HG03108 (cell line): ENCODE measurements around the gene CAMKMT.

ENCODE experiments used
- ATAC-seq: cut with Tn5 transposase; IDR thresholded peaks from one replicate; pipeline ENCODE4 v1.9.1; 2021; ENCODE audit warnings: moderate library complexity; ENCODE audit not compliant: unreplicated experiment

Gene CAMKMT

DNA sequence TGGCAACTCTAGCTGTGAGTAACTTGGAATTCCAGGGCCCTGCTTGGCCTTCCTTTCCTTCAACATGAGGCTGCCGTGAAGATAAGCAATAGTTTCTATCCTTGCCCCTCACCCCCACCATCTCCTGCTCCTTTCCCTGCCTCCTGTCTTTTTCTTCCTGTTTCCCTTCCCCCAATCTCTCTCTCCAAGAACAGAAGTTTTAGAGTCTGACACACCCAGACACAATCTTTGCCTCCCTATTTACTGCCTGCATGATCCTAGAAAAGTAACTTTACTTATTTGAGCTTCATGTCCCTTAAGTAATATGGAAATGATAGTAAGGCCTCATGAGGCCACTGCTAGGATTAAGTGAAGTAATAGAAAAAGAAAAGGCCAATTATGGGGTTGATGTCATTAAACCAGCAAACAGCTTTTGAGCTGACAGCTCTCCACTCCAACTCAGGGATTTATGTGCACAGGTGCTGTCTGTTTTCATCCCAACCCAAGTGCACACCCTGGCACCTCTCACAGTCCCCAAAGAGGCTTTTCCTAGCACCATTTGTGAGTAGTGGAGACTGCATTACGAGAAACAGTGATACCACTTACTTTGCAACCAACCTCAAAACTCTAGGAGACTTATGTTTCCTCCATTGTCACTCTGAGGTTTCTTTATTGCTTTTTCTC lies 456.1 kb downstream of the CAMKMT start:
- no peak for ATAC-seq

DNA sequence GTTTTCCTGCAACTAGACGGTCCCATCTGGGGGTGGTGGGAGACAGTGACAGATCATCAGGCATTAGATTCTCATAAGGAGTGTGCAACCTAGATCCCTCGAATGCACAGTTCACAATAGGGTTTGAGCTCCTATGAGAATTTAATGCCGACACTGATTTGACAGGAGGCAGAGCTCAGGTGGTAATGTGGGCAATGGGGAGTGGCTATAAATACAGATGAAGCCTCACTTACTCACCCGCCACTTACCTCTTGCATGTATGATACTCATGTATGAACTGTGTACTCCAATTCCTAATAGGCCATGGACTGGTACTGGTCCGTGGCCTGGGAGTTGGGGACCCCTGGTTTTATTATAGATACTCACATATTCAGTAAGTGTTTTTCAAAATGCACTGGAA lies 457.3 kb downstream of the CAMKMT start:
- ATAC-seq, result no peak

DNA sequence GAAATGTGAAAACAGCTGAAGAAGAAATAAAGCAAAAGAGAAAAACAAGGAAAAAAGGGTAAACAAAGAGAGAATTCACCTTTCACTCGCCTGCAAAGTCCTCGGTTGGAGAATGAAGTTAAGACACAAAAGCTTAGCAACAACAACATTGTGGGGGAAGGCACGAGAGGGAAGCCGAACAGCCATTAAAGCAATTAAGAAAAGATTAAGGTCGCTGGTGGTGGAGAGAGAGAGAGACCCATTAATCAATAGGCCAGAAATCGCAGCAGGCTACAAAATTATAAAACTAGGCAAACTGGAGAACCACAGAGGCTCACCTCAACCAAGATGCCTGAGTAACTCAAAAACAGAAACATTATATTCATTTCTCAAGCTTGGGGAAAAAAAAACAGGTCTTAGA lies 459.8 kb downstream of the CAMKMT start:
- no peak for ATAC-seq

DNA sequence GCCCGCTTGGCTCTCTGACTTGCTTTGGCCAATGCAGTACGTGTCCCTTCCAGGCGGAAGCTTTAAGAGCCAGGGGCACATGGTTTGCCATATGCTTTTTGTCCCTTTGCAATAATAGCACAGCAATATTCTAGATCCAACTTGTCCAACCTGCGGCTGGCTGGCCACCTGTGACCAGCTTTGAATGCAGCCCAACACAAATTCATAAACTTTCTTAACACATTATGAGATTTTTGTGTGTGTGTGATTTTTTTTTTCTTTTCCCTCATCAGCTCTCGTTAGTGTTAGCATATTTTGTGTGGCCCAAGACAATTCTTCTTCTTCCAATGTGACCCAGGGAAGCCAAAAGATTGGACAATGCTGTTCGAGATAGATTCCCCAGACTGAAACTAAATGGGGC lies 460.4 kb downstream of the CAMKMT start:
- ATAC-seq, result no peak
